ENCODE results near the gene GSTM1. TPM values are rescaled to one million over a fixed set of nuclear protein-coding genes. Genes with fewer than 3 reads are reported as not detected.
"Not testable (repeated sequence)": the region's sequence is repeated elsewhere in the genome, so short reads cannot be mapped to it uniquely, and the experiment has no call there.

The GSTM1 gene
- total RNA-seq, 1 donor from 2014 or later: 13.8 TPM

DNA sequence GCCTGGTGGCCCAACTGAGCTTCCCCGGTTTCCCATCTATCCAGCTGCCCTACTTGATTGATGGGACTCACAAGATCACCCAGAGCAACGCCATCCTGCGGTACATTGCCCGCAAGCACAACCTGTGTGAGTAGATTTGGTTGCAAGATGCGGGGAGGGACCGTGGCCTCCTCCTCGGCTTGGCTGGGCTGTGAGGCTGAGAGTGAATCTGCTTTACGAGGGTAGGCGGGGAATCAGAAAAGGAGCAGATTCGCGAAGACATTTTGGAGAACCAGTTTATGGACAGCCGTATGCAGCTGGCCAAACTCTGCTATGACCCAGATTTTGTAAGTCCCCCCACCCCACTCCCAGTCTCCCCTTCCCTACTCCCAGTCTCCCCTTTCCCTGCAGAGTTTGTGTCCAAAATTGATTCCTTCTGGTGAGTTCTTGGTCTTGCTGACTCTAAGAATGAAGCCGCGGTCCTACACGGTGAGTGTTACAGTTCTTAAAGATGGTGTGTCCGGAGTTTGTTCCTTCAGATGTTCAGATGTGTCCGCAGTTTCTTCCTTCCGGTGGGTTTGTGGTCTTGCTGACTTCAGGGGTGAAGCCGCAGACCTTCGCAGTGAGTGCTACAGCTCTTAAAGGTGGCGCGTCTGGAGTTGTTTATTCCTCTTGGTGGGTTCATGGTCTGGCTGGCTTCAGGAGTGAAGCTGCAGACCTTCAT, 18.2 kb upstream of the GSTM1 start:
- peaks cover 2% of the 10 kb centered on the region for H3K27me3 Mint-ChIP-seq (ENCODE audit: insufficient read depth, low read depth)
- Histone ChIP-seq H3K4me2 (no peak overlapping the region), H2AFZ (replicated peaks) (no peak overlapping the region), H3K27ac (no peak overlapping the region), H4K20me1 (ENCODE audit: low read depth) (no peaks in the 10 kb centered on the region), H3F3A (ENCODE audit: low read depth) (no peaks in the 10 kb centered on the region), H3K36me3 (no peaks in the 10 kb centered on the region), H3K27me3 (no peaks in the 10 kb centered on the region), H3K4me3 (no peak overlapping the region), H3K9me3 (ENCODE audit: low read depth) (no peaks in the 10 kb centered on the region), H3K79me2 (ENCODE audit: low read depth) (no peaks in the 10 kb centered on the region), H3K4me1 (peaks cover 6% of the 10 kb centered on the region), H3K9ac (no peak overlapping the region)
- peaks cover 12% of the 10 kb centered on the region for H3K4me1 Mint-ChIP-seq
- no peak for DNase-seq (ENCODE audit: low spot score)
- H3K27ac Mint-ChIP-seq: peak overlapping the region; percentile 34
- H3K4me3 Mint-ChIP-seq: peak overlapping the region; percentile 65
- peaks cover 4% of the 10 kb centered on the region for H3K9me3 Mint-ChIP-seq
- H3K36me3 Mint-ChIP-seq: peaks cover 5% of the 10 kb centered on the region
- TF ChIP-seq EZH2 (IDR thresholded peaks at IDR 0.05) (no peak), EZH2phosphoT487 (IDR thresholded peaks at IDR 0.05) (no peak)

GRCh38 chr1:109669949-109670302, 17.7 kb upstream of the GSTM1 start:
- not testable (repeated sequence) for H3K4me3 ChIP-seq; H3K9me3 Mint-ChIP-seq; H3K27me3 ChIP-seq; H3K36me3 Mint-ChIP-seq; H3K27me3 Mint-ChIP-seq (ENCODE audit: insufficient read depth, low read depth); H3K79me2 ChIP-seq (ENCODE audit: low read depth); H3F3A ChIP-seq (ENCODE audit: low read depth); H3K4me1 ChIP-seq; H3K27ac ChIP-seq; DNase-seq (ENCODE audit: low spot score); H3K36me3 ChIP-seq; H3K4me3 Mint-ChIP-seq; H3K27ac Mint-ChIP-seq; H3K4me2 ChIP-seq; H3K9me3 ChIP-seq (ENCODE audit: low read depth); H2AFZ ChIP-seq (replicated peaks); H4K20me1 ChIP-seq (ENCODE audit: low read depth); H3K9ac ChIP-seq
- H3K4me1 Mint-ChIP-seq: peaks cover 12% of the 10 kb centered on the region

GRCh38 chr1:109671067-109671466, 16.6 kb upstream of the GSTM1 start:
- H3K9me3 ChIP-seq (ENCODE audit: low read depth): no peaks in the 10 kb centered on the region
- no peaks in the 10 kb centered on the region for H4K20me1 ChIP-seq (ENCODE audit: low read depth)
- peaks cover 5% of the 10 kb centered on the region for H3K36me3 Mint-ChIP-seq
- peaks cover 4% of the 10 kb centered on the region for H3K9me3 Mint-ChIP-seq
- no peak for DNase-seq (ENCODE audit: low spot score)
- no peak overlapping the region for H3K4me2 ChIP-seq
- no peak overlapping the region for H3K4me3 Mint-ChIP-seq
- TF ChIP-seq, protein P1, sequence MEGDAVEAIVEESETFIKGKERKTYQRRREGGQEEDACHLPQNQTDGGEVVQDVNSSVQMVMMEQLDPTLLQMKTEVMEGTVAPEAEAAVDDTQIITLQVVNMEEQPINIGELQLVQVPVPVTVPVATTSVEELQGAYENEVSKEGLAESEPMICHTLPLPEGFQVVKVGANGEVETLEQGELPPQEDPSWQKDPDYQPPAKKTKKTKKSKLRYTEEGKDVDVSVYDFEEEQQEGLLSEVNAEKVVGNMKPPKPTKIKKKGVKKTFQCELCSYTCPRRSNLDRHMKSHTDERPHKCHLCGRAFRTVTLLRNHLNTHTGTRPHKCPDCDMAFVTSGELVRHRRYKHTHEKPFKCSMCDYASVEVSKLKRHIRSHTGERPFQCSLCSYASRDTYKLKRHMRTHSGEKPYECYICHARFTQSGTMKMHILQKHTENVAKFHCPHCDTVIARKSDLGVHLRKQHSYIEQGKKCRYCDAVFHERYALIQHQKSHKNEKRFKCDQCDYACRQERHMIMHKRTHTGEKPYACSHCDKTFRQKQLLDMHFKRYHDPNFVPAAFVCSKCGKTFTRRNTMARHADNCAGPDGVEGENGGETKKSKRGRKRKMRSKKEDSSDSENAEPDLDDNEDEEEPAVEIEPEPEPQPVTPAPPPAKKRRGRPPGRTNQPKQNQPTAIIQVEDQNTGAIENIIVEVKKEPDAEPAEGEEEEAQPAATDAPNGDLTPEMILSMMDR (IDR thresholded peaks at IDR 0.05): no peak
- TF ChIP-seq EZH2phosphoT487 (IDR thresholded peaks at IDR 0.05) (no peak), EZH2 (IDR thresholded peaks at IDR 0.05) (no peak)
- peaks cover 6% of the 10 kb centered on the region for H3K4me1 ChIP-seq
- no peak overlapping the region for H3K27ac Mint-ChIP-seq
- no peaks in the 10 kb centered on the region for H3F3A ChIP-seq (ENCODE audit: low read depth)
- H3K79me2 ChIP-seq (ENCODE audit: low read depth): no peaks in the 10 kb centered on the region
- no peaks in the 10 kb centered on the region for H3K27me3 ChIP-seq
- no peak overlapping the region for H3K27ac ChIP-seq
- H3K27me3 Mint-ChIP-seq (ENCODE audit: insufficient read depth, low read depth): peaks cover 2% of the 10 kb centered on the region
- H3K9ac ChIP-seq: no peak overlapping the region
- H3K4me3 ChIP-seq: no peak overlapping the region
- peaks cover 12% of the 10 kb centered on the region for H3K4me1 Mint-ChIP-seq
- H3K36me3 ChIP-seq: no peaks in the 10 kb centered on the region
- H2AFZ ChIP-seq (replicated peaks): no peak overlapping the region

DNA sequence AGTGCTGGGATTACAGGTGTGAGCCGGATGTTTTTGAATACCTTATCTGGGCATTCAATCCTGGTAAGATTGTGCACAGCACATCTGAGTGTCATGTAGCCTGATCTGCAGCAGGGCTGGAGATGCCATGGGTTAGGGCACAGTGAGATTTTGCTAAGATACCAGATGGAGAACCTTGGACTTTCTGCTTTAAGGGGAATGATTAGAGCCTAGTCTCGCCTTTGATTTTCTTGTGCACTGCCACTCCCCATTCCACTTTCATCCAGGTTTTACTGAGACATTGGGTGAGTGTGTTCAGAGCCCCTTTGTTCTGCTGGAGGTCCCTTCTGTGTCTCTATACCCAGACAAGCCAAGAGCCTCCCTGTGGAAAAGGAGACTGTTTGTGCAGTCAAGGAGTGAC, 13.8 kb upstream of the GSTM1 start:
- H3K4me2 ChIP-seq; H3F3A ChIP-seq (ENCODE audit: low read depth): not testable (repeated sequence)

DNA sequence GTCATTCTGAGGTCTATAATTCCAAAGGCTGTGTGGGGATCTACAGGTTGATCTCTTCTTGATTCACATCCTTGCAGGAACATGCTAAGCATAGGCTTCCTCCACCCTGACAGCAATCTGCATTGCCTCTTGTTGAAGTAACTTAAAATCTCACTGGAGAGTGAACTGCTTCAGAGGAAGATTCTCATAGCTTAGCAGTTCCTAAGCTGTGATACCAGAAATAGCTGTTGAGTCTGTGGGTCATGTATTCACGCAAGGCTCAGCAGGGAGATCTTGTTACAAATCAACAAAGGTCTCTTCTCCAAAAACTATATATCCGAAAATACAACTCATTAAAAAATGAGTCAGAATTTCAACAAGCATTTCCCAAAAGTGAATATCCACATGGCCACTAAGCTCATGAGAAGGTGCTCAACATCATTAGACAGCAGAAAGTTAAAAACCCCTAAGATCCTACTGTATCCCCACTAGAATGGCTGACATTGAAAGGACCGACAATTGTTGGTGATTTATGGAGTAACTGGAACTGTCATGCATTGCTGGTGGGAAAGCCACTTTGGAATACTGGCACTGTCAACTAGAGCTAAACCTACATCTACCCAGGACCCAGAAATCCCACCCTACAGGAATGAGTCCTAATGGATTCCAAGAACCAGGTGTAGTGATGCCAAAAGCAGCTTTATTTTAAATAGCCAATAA, 10.8 kb upstream of the GSTM1 start:
- H3K4me1 Mint-ChIP-seq; H3K4me1 ChIP-seq; H3F3A ChIP-seq (ENCODE audit: low read depth); H3K4me2 ChIP-seq; H3K9me3 ChIP-seq (ENCODE audit: low read depth); H3K4me3 Mint-ChIP-seq; H3K36me3 Mint-ChIP-seq; H3K4me3 ChIP-seq; H4K20me1 ChIP-seq (ENCODE audit: low read depth); H3K36me3 ChIP-seq; DNase-seq (ENCODE audit: low spot score); H3K9ac ChIP-seq; H3K27me3 Mint-ChIP-seq (ENCODE audit: insufficient read depth, low read depth); H3K79me2 ChIP-seq (ENCODE audit: low read depth); H3K27me3 ChIP-seq; H3K9me3 Mint-ChIP-seq; H3K27ac ChIP-seq; H3K27ac Mint-ChIP-seq; H2AFZ ChIP-seq (replicated peaks): not testable (repeated sequence)

More for the DNA sequence above, 13.8 kb upstream of the GSTM1 start:
- not testable (repeated sequence) for H3K9me3 Mint-ChIP-seq; H3K4me1 Mint-ChIP-seq; H3K27me3 ChIP-seq; DNase-seq (ENCODE audit: low spot score); H3K36me3 Mint-ChIP-seq; H3K27ac ChIP-seq; H2AFZ ChIP-seq (replicated peaks); H3K9ac ChIP-seq; H3K9me3 ChIP-seq (ENCODE audit: low read depth); H3K4me3 Mint-ChIP-seq; H3K4me1 ChIP-seq; H3K27me3 Mint-ChIP-seq (ENCODE audit: insufficient read depth, low read depth); H4K20me1 ChIP-seq (ENCODE audit: low read depth); H3K36me3 ChIP-seq; H3K27ac Mint-ChIP-seq; H3K79me2 ChIP-seq (ENCODE audit: low read depth); H3K4me3 ChIP-seq

All from neural progenitor cell (in vitro differentiated cells).